Caco-2 (cell line): ENCODE results near the gene RTP2. TPM values are rescaled to one million over a fixed set of nuclear protein-coding genes. Genes with fewer than 3 reads are reported as not detected.
A peak's percentile ranks its signal among the peaks of the same experiment; 100 is the strongest.

Experiments used
- BruUV-seq: library from RNA; stranded (reverse); fragments of 400-500 nt; replicated peaks from 2 replicates; lab custom pipeline; 2021; lab: Mats Ljungman, UMichigan
- CTCF ChIA-PET: fragments of 300-600 bp; sonication (Branson Sonifier 250); formaldehyde crosslinking; loops from one replicate; lab custom pipeline; 2022; ENCODE audit warnings: antibody characterized with exemption; lab: Charles Lee
- POLR2A ChIA-PET: fragments of 300-600 bp; sonication (Branson Sonifier 250); formaldehyde crosslinking; loops from one replicate; lab custom pipeline; 2022; ENCODE audit warnings: antibody characterized with exemption; lab: Charles Lee
- DNase-seq, 2 experiments: peaks; one replicate each; pipeline versions ENCODE4 v3.0.0 to v3.0.0-alpha.2; 2020 to 2022
- H3K27me3 ChIP-seq: replicated peaks from 2 replicates; pipeline ENCODE4 v1.6.0; 2011; ENCODE audit warnings: low read length; ENCODE audit not compliant: control insufficient read depth, insufficient read depth
- H3K36me3 ChIP-seq: 2 replicates; pipeline ENCODE4 v1.5.1; 2011; ENCODE audit warnings: low read length; ENCODE audit not compliant: control insufficient read depth, insufficient read depth
- H3K4me1 ChIP-seq: fragments of 250-450 bp; sonication (Bioruptor Pico); 2 replicates; pipeline ENCODE4 v1.5.1; 2020; ENCODE audit warnings: mild to moderate bottlenecking
- H3K4me3 ChIP-seq: 2 replicates; pipeline ENCODE4 v1.5.1; 2011; ENCODE audit warnings: low read depth, mild to moderate bottlenecking, control low read depth, low read length
- H3K9me3 ChIP-seq: fragments of 250-450 bp; sonication (Bioruptor Pico); 2 replicates; pipeline ENCODE4 v1.5.1; 2020; ENCODE audit warnings: mild to moderate bottlenecking, moderate library complexity
- H3K27ac Mint-ChIP-seq: one replicate; pipeline ENCODE4 v1.8.0; 2022; ENCODE audit warnings: mixed read lengths; ENCODE audit not compliant: unreplicated experiment
- H3K27me3 Mint-ChIP-seq: one replicate; pipeline ENCODE4 v1.8.0; 2022; ENCODE audit warnings: mixed read lengths; ENCODE audit not compliant: insufficient read depth, unreplicated experiment
- H3K36me3 Mint-ChIP-seq: one replicate; pipeline ENCODE4 v1.8.0; 2022; ENCODE audit warnings: mild to moderate bottlenecking, mixed read lengths; ENCODE audit not compliant: insufficient read depth, unreplicated experiment
- H3K4me1 Mint-ChIP-seq: one replicate; pipeline ENCODE4 v1.8.0; 2022; ENCODE audit warnings: low read depth, mixed read lengths; ENCODE audit not compliant: unreplicated experiment
- H3K4me3 Mint-ChIP-seq: one replicate; pipeline ENCODE4 v1.8.0; 2022; ENCODE audit warnings: mild to moderate bottlenecking, moderate library complexity, mixed read lengths; ENCODE audit not compliant: unreplicated experiment
- H3K9me3 Mint-ChIP-seq: one replicate; pipeline ENCODE4 v1.8.0; 2022; ENCODE audit warnings: mixed read lengths; ENCODE audit not compliant: unreplicated experiment
- intact Hi-C: fragments of 100-400 bp; cut with micrococcal nuclease; formaldehyde crosslinking; loops from one replicate; pipeline ENCODE4 v1.10.0; 2022; ENCODE audit not compliant: unreplicated experiment
- total RNA-seq: library from RNA; stranded (reverse); gene quantifications from 2 replicates; pipeline ENCODE4 v1.2.3, GENCODE V29; 2022
- TF ChIP-seq, protein P1 (sequence below), 2 experiments: fragments of 200-600 bp in 1 of 2; IDR thresholded peaks; 1 replicate in 1 of 2; 2 replicates in 1 of 2; pipeline versions ENCODE4 v1.5.1 to v1.8.0; 2011 to 2022; ENCODE audit warnings: antibody characterized with exemption in 1 of 2, control low read depth in 1 of 2, inconsistent platforms in 1 of 2, low read depth in 1 of 2, low read length in 1 of 2, mild to moderate bottlenecking in 1 of 2, moderate library complexity in 1 of 2; ENCODE audit not compliant: insufficient read depth in 1 of 2, severe bottlenecking in 1 of 2, unreplicated experiment in 1 of 2

Gene RTP2
- total RNA-seq, 1 experiment from 2014 or later = not detected

- Histone ChIP-seq H3K36me3 (peaks cover 11% of the 10 kb centered on the region), H3K4me1 (no peaks in the 10 kb centered on the region), H3K4me3 (no peak overlapping the region), H3K9me3 (no peaks in the 10 kb centered on the region), H3K27me3 (no peaks in the 10 kb centered on the region)
- Mint-ChIP-seq H3K4me3 (no peak overlapping the region), H3K27ac (no peak overlapping the region), H3K4me1 (no peaks in the 10 kb centered on the region), H3K9me3 (no peaks in the 10 kb centered on the region), H3K36me3 (peaks cover 46% of the 10 kb centered on the region), H3K27me3 (no peaks in the 10 kb centered on the region)
- TF ChIP-seq, protein P1, sequence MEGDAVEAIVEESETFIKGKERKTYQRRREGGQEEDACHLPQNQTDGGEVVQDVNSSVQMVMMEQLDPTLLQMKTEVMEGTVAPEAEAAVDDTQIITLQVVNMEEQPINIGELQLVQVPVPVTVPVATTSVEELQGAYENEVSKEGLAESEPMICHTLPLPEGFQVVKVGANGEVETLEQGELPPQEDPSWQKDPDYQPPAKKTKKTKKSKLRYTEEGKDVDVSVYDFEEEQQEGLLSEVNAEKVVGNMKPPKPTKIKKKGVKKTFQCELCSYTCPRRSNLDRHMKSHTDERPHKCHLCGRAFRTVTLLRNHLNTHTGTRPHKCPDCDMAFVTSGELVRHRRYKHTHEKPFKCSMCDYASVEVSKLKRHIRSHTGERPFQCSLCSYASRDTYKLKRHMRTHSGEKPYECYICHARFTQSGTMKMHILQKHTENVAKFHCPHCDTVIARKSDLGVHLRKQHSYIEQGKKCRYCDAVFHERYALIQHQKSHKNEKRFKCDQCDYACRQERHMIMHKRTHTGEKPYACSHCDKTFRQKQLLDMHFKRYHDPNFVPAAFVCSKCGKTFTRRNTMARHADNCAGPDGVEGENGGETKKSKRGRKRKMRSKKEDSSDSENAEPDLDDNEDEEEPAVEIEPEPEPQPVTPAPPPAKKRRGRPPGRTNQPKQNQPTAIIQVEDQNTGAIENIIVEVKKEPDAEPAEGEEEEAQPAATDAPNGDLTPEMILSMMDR (IDR thresholded peaks at IDR 0.05; ENCODE audit: insufficient read depth in 1 of 2, low read depth in 1 of 2, low read length in 1 of 2, severe bottlenecking in 1 of 2, unreplicated experiment in 1 of 2) = no peak
- intact Hi-C loops = no loop called here
- no peak for DNase-seq
- ChIA-PET CTCF (no interaction called here), POLR2A (no interaction called here)
- no TSS peak for BruUV-seq
Observed at GRCh38 chr3:187733371-187733770, 31.0 kb upstream of the RTP2 start.

- BruUV-seq = no TSS peak
- no peak for DNase-seq
- Mint-ChIP-seq H3K4me1 (no peaks in the 10 kb centered on the region), H3K27me3 (no peaks in the 10 kb centered on the region), H3K36me3 (peaks cover 53% of the 10 kb centered on the region), H3K9me3 (no peaks in the 10 kb centered on the region), H3K4me3 (no peak overlapping the region), H3K27ac (no peak overlapping the region)
- intact Hi-C loops = no loop called here
- peaks cover 20% of the 10 kb centered on the region for H3K36me3 ChIP-seq
- H3K27me3 ChIP-seq = no peaks in the 10 kb centered on the region
- no peak overlapping the region for H3K4me3 ChIP-seq
- CTCF ChIA-PET = no interaction called here
- POLR2A ChIA-PET = no interaction called here
- no peaks in the 10 kb centered on the region for H3K4me1 ChIP-seq
- TF ChIP-seq, protein P1 (IDR thresholded peaks at IDR 0.05; ENCODE audit: insufficient read depth in 1 of 2, low read depth in 1 of 2, low read length in 1 of 2, severe bottlenecking in 1 of 2, unreplicated experiment in 1 of 2) = no peak
- no peaks in the 10 kb centered on the region for H3K9me3 ChIP-seq
Observed at GRCh38 chr3:187729598-187729997, 27.2 kb upstream of the RTP2 start.

DNA sequence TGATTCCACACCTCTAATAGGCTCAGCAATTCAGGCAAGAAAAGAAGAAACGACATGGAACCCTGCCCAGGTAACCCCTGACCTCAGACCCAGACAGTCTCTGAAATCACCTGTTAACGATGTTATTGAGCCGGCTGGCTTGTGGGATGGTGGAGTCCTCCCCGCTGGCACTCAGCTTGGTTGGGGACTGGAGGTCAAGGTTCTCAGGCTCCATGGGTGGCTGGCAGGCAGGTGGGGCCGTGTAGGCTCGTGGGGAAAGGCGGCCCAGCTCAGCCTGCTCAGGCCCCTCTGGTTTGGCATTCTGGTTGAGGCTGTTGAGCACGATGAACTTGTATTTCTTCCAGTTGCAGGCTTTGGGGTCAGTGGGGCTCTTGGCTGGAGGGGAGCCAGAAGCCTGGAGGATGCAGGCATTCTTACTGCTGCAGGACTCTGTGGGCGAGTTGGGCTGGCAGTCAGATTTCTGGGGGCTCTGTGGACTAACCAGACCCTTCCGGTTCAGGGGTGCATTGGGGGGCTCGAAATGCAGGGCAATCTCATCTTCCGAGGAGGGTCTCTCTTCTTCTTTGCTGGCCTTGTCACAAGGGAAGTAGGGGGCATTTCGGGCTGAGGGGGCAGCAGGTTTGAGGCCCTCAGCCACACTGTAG is 26.7 kb upstream of the RTP2 start:
- CTCF ChIA-PET = no interaction called here
- POLR2A ChIA-PET = no interaction called here
- peaks cover 58% of the 10 kb centered on the region for H3K36me3 Mint-ChIP-seq

More for the DNA sequence above, 26.7 kb upstream of the RTP2 start:
- H3K4me3 Mint-ChIP-seq = no peak overlapping the region
- H3K4me3 ChIP-seq = no peak overlapping the region
- no peaks in the 10 kb centered on the region for H3K9me3 ChIP-seq
- BruUV-seq = TSS peak; percentile 10
- no peaks in the 10 kb centered on the region for H3K27me3 ChIP-seq
- no peaks in the 10 kb centered on the region for H3K4me1 ChIP-seq
- intact Hi-C loops = no loop called here
- no peaks in the 10 kb centered on the region for H3K27me3 Mint-ChIP-seq
- no peaks in the 10 kb centered on the region for H3K9me3 Mint-ChIP-seq
- peaks cover 19% of the 10 kb centered on the region for H3K36me3 ChIP-seq
- DNase-seq = no peak
- TF ChIP-seq, protein P1 (IDR thresholded peaks at IDR 0.05; ENCODE audit: insufficient read depth in 1 of 2, low read depth in 1 of 2, low read length in 1 of 2, severe bottlenecking in 1 of 2, unreplicated experiment in 1 of 2) = no peak
- no peaks in the 10 kb centered on the region for H3K4me1 Mint-ChIP-seq
- no peak overlapping the region for H3K27ac Mint-ChIP-seq
